CD14-positive monocyte (primary cell): Measurements from ENCODE around the gene CDC14A. TPM values are rescaled to one million over a fixed set of nuclear protein-coding genes. Genes with fewer than 3 reads are reported as not detected.

Experiments
- DNase-seq, 3 donors: peaks; one replicate each; pipeline ENCODE4 v3.0.0-alpha.2; 2011 to 2022
- H2AFZ ChIP-seq: 2 replicates; pipeline ENCODE4 v1.6.0; 2012; ENCODE audit warnings: mild to moderate bottlenecking, low read depth, low read length, inconsistent platforms; ENCODE audit not compliant: insufficient read depth, poor library complexity, severe bottlenecking
- H3K27ac ChIP-seq, 2 donors: 1 replicate in 1 of 2; 2 replicates in 1 of 2; pipeline ENCODE4 v1.5.1; 2012 to 2013; ENCODE audit warnings: low read length in 2 of 2, control low read depth in 1 of 2, inconsistent platforms in 1 of 2, low read depth in 1 of 2, mild to moderate bottlenecking in 1 of 2
- H3K27me3 ChIP-seq, 2 donors: one replicate each; pipeline versions ENCODE4 v1.6.0 to v1.6.1; 2011 to 2013; ENCODE audit warnings: low read length in 2 of 2; ENCODE audit not compliant: control insufficient read depth in 2 of 2, insufficient read depth in 2 of 2
- H3K36me3 ChIP-seq, 2 donors: replicated peaks in 1 of 2; 1 replicate in 1 of 2; 2 replicates in 1 of 2; pipeline versions ENCODE4 v1.5.1 to v1.6.1; 2012 to 2013; ENCODE audit warnings: low read length in 2 of 2, control low read depth in 1 of 2, inconsistent platforms in 1 of 2, mild to moderate bottlenecking in 1 of 2; ENCODE audit not compliant: insufficient read depth in 2 of 2, control insufficient read depth in 1 of 2
- H3K4me1 ChIP-seq, 2 donors: 1 replicate in 1 of 2; 2 replicates in 1 of 2; pipeline versions ENCODE4 v1.5.1 to v1.6.1; 2012 to 2013; ENCODE audit warnings: low read length in 2 of 2, control low read depth in 1 of 2, inconsistent platforms in 1 of 2, mild to moderate bottlenecking in 1 of 2, moderate library complexity in 1 of 2; ENCODE audit not compliant: insufficient read depth in 2 of 2, control insufficient read depth in 1 of 2
- H3K4me2 ChIP-seq: replicated peaks from 2 replicates; pipeline ENCODE3; 2012; ENCODE audit warnings: low read length, moderate library complexity, mild to moderate bottlenecking; ENCODE audit not compliant: poor library complexity, severe bottlenecking; ENCODE audit errors: extremely low read depth
- H3K4me3 ChIP-seq, 3 experiments: fragments of 200-600 bp in 1 of 3; sonication (generic) in 1 of 3; replicated peaks in 1 of 3; 1 replicate in 2 of 3; 2 replicates in 1 of 3; pipeline ENCODE4 v1.5.1; 2011 to 2013; ENCODE audit warnings: low read length in 3 of 3, mild to moderate bottlenecking in 3 of 3, control low read depth in 2 of 3, low read depth in 2 of 3, inconsistent platforms in 1 of 3, moderate library complexity in 1 of 3
- H3K79me2 ChIP-seq: 2 replicates; pipeline ENCODE4 v1.6.0; 2012; ENCODE audit warnings: mild to moderate bottlenecking, control low read depth, inconsistent platforms, low read length, moderate library complexity; ENCODE audit not compliant: insufficient read depth
- H3K9ac ChIP-seq: 2 replicates; pipeline ENCODE4 v1.6.0; 2017; ENCODE audit warnings: low read length, mild to moderate bottlenecking; ENCODE audit not compliant: insufficient read depth, poor library complexity, severe bottlenecking
- H3K9me3 ChIP-seq, 2 donors: replicated peaks in 1 of 2; 1 replicate in 1 of 2; 2 replicates in 1 of 2; pipeline versions ENCODE4 v1.5.1 to v1.6.1; 2012 to 2013; ENCODE audit warnings: low read length in 2 of 2, control low read depth in 1 of 2; ENCODE audit not compliant: control insufficient read depth in 1 of 2, insufficient read depth in 1 of 2
- H4K20me1 ChIP-seq: 2 replicates; pipeline ENCODE4 v1.6.0; 2012; ENCODE audit warnings: mild to moderate bottlenecking, low read length, control low read depth, moderate library complexity; ENCODE audit not compliant: insufficient read depth
- H3K27ac Mint-ChIP-seq, 7 donors: one replicate each; pipeline ENCODE4 v1.8.0; 2020; ENCODE audit warnings: mild to moderate bottlenecking in 7 of 7, mixed read lengths in 7 of 7, moderate library complexity in 6 of 7, inconsistent platforms in 2 of 7
- H3K27me3 Mint-ChIP-seq, 3 donors: one replicate each; pipeline ENCODE4 v1.8.0; 2021 to 2022; ENCODE audit warnings: low read depth in 3 of 3, mild to moderate bottlenecking in 3 of 3, mixed read lengths in 3 of 3, moderate library complexity in 3 of 3, inconsistent platforms in 1 of 3
- H3K36me3 Mint-ChIP-seq, 2 donors: one replicate each; pipeline ENCODE4 v1.8.0; 2020; ENCODE audit warnings: mixed read lengths in 2 of 2, inconsistent platforms in 1 of 2, mild to moderate bottlenecking in 1 of 2
- H3K4me1 Mint-ChIP-seq: one replicate; pipeline ENCODE4 v1.8.0; 2020; ENCODE audit warnings: mild to moderate bottlenecking, mixed read lengths
- H3K4me3 Mint-ChIP-seq, 2 donors: one replicate each; pipeline ENCODE4 v1.8.0; 2020; ENCODE audit warnings: mild to moderate bottlenecking in 2 of 2, mixed read lengths in 2 of 2, moderate library complexity in 1 of 2
- H3K9me3 Mint-ChIP-seq, 7 donors: one replicate each; pipeline ENCODE4 v1.8.0; 2020 to 2022; ENCODE audit warnings: mixed read lengths in 7 of 7, mild to moderate bottlenecking in 6 of 7, moderate library complexity in 6 of 7, inconsistent platforms in 2 of 7
- WGBS: methylation state at CpG from one replicate; pipeline ENCODE4 v1.1.5; 2013; ENCODE audit warnings: missing lambda C conversion rate; ENCODE audit not compliant: insufficient coverage; 5-methylcytosine and 5-hydroxymethylcytosine counted together
- intact Hi-C, 2 donors: fragments of 100-400 bp; cut with micrococcal nuclease; formaldehyde crosslinking; loops; one replicate each; pipeline versions ENCODE4 v1.15.0 to v1.15.1; 2023
- polyA plus RNA-seq, 3 donors: library from polyadenylated mRNA; depleted of rRNA in 1 of 3; unstranded in 2 of 3; stranded (reverse) in 1 of 3; fragments of 300-500 nt in 2 of 3; fragments of >200 nt in 1 of 3; fragmentation: Illumina TruSeq in 2 of 3; gene quantifications; 1 replicate in 2 of 3; 2 replicates in 1 of 3; pipeline ENCODE4 v1.2.3, GENCODE V29; 2012 to 2021
- TF ChIP-seq, protein P1 (sequence below): fragments of 200-600 bp; IDR thresholded peaks from one replicate; pipeline ENCODE4 v1.8.0; 2022; ENCODE audit warnings: antibody characterized with exemption, mild to moderate bottlenecking

Gene CDC14A
- polyA plus RNA-seq, 3 donors: 4.2 to 9.2 (median 6.1) TPM

DNA sequence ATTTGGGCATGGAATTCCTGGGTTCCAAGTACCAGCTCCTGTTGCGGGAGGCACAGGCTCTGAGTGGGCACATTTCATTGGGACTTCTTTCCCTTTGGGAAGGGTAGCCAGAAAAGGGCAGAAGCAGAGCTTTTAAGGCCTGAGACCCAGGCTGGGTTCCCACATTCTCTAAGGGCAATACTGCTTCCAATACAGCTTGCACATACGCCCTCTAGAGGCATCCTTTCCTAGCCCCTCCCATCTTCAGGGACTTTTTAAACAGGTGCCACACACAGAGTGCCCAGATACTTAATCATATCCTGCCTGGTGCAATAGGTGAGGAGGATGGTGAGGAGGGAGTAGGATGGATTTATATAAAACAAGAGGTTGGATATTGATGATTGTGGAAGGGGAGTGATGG is 191.3 kb downstream of the CDC14A start:
- TF ChIP-seq, protein P1, sequence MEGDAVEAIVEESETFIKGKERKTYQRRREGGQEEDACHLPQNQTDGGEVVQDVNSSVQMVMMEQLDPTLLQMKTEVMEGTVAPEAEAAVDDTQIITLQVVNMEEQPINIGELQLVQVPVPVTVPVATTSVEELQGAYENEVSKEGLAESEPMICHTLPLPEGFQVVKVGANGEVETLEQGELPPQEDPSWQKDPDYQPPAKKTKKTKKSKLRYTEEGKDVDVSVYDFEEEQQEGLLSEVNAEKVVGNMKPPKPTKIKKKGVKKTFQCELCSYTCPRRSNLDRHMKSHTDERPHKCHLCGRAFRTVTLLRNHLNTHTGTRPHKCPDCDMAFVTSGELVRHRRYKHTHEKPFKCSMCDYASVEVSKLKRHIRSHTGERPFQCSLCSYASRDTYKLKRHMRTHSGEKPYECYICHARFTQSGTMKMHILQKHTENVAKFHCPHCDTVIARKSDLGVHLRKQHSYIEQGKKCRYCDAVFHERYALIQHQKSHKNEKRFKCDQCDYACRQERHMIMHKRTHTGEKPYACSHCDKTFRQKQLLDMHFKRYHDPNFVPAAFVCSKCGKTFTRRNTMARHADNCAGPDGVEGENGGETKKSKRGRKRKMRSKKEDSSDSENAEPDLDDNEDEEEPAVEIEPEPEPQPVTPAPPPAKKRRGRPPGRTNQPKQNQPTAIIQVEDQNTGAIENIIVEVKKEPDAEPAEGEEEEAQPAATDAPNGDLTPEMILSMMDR: peak; percentile 69
- Histone ChIP-seq H3K27me3 (peaks cover 12 to 15% of the 10 kb centered on the region in 2 donors), H3K9me3 (no peaks in the 10 kb centered on the region), H3K27ac (no peak overlapping the region), H3K4me2 (no peak overlapping the region), H3K4me1 (peaks cover 12 to 18% of the 10 kb centered on the region in 2 donors), H3K9ac (no peak overlapping the region), H4K20me1 (no peaks in the 10 kb centered on the region), H3K79me2 (no peaks in the 10 kb centered on the region), H2AFZ (no peak overlapping the region), H3K36me3 (no peaks in the 10 kb centered on the region), H3K4me3 (no peak overlapping the region)
- Mint-ChIP-seq H3K27ac (no peak overlapping the region), H3K4me1 (peaks cover 10% of the 10 kb centered on the region), H3K36me3 (no peaks in the 10 kb centered on the region), H3K4me3 (no peak overlapping the region), H3K9me3 (peaks cover 0 to 4% (median 0%) of the 10 kb centered on the region in 7 donors), H3K27me3 (peaks cover 15 to 22% (median 20%) of the 10 kb centered on the region in 3 donors)
- peak in 2 of 3 donors; percentile 53 to 59 for DNase-seq
- intact Hi-C loops: loop anchor here (5.0 to 10.0 kb wide), 2 partner anchors 59 to 81 kb away; no protein-coding TSS in a partner anchor
- 100% methylated on average over 1 of the region's 2 CpGs for WGBS

- Mint-ChIP-seq H3K4me1 (peaks cover 6% of the 10 kb centered on the region), H3K36me3 (no peaks in the 10 kb centered on the region), H3K9me3 (peaks cover 0 to 6% (median 0%) of the 10 kb centered on the region in 7 donors), H3K4me3 (no peak overlapping the region), H3K27me3 (peaks cover 13 to 19% (median 15%) of the 10 kb centered on the region in 3 donors), H3K27ac (no peak overlapping the region)
- no peak for DNase-seq
- Histone ChIP-seq H3K4me3 (no peak overlapping the region), H3K9me3 (no peaks in the 10 kb centered on the region), H3K4me2 (no peak overlapping the region), H3K4me1 (peaks cover 6 to 8% of the 10 kb centered on the region in 2 donors), H3K36me3 (no peaks in the 10 kb centered on the region), H3K79me2 (no peaks in the 10 kb centered on the region), H3K27ac (no peak overlapping the region), H3K27me3 (peaks cover 12% of the 10 kb centered on the region in 2 donors), H4K20me1 (no peaks in the 10 kb centered on the region), H3K9ac (no peak overlapping the region), H2AFZ (no peak overlapping the region)
- TF ChIP-seq, protein P1: no peak
- intact Hi-C loops: loop anchor here (5.0 to 10.0 kb wide), 2 partner anchors 60 to 82 kb away; no protein-coding TSS in a partner anchor
- WGBS: no CpG with 5 or more reads among the region's 4 CpGs
These were observed 192.5 kb downstream of the CDC14A start for GRCh38 chr1:100544791-100545190.
